ENCODE data around the gene PPM1M.
A peak's percentile ranks its signal among the peaks of the same experiment; 100 is the strongest.
"Not testable (repeated sequence)": the region's sequence is repeated elsewhere in the genome, so short reads cannot be mapped to it uniquely, and the experiment has no call there.

The PPM1M gene

DNA sequence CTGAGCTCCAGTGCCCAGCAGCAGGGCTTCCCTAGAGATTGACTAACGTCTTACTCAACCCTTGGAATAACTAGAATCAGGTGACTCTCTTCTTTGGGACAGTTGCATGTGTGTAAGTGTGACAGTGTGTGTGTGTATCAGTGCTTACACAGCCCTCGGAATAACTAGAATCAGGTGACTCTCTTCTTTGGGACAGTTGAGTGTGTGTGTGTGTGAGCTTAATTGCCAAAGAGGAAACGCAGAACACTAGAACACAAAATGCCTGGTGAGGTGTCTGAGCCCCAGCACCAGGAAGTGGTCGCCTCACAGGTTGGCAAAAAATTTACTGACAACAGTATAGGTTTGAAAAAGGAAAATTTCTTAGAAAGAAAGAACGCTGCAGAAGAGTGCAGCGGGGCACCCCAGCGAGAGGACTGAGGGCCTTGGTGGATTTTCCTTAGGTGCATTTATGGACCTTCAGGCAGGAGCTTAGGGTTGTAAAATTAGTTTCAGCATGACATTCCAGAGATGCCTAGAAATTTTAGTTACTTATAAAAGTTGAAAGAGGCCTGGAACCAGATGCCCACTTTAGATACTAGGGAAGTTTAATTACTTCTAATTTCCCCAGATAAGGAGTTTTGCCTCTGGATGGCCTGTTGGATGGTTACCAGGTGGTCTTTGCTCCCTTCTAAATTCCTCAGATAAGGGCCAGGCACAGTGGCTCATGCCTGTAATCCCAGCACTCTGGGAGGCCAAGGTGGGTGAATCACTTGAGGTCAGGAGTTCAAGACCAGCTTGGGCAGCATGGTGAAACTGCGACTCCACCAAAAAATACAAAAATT lies 36.6 kb downstream of the PPM1M start:
- H3K4me3 ChIP-seq = no peak overlapping the region
- no peaks in the 10 kb centered on the region for H3K27me3 ChIP-seq
- peaks cover 32% of the 10 kb centered on the region for H3K4me1 ChIP-seq
- H3K9me3 ChIP-seq = no peaks in the 10 kb centered on the region
- no peak for TF ChIP-seq Cebpa-rat (IDR thresholded peaks at IDR 0.05)
- H3K36me3 ChIP-seq = no peaks in the 10 kb centered on the region
- H3K4me2 ChIP-seq = no peak overlapping the region; the same call in 1 of the 2 replicates
- peaks cover 9% of the 10 kb centered on the region for H4K20me1 ChIP-seq
- no peak overlapping the region for H3K27ac ChIP-seq
- H3K9ac ChIP-seq = no peak overlapping the region; the same call in 1 of the 2 replicates

GRCh38 chr3:52283306-52283705 lies 37.7 kb downstream of the PPM1M start:
- Histone ChIP-seq H3K9me3 (no peaks in the 10 kb centered on the region), H4K20me1 (no peaks in the 10 kb centered on the region), H3K4me3 (no peak overlapping the region), H3K4me1 (peaks cover 35% of the 10 kb centered on the region), H3K27ac (no peak overlapping the region; the same call in 1 of the 2 replicates), H3K36me3 (no peaks in the 10 kb centered on the region), H3K9ac (no peak overlapping the region), H3K27me3 (no peaks in the 10 kb centered on the region), H3K4me2 (no peak overlapping the region)
- TF ChIP-seq Cebpa-rat (IDR thresholded peaks at IDR 0.05) = no peak

DNA sequence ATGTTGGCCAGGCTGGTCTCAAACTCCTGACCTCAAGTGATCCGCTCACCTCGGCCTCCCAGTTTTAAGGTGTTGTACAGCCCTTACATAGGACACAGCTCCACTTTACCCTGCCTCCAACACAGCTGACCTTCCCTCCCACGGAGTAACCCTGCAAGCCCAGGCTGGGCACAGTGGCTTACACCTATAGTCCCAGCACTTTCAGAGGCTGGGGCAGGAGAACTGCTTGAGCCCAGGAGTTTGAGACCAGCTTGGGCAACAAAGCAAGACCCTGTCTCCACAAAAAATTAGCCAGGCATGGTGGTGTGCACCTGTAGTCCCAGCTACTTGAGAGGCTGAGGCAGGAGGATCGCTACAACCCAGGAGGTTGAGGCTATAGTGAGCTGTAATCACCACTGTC lies 38.5 kb downstream of the PPM1M start:
- H4K20me1 ChIP-seq, H3K9me3 ChIP-seq, H3K27ac ChIP-seq, H3K9ac ChIP-seq, H3K4me2 ChIP-seq, H3K4me3 ChIP-seq, H3K27me3 ChIP-seq, H3K36me3 ChIP-seq: not testable (repeated sequence)
- peaks cover 39% of the 10 kb centered on the region for H3K4me1 ChIP-seq

DNA sequence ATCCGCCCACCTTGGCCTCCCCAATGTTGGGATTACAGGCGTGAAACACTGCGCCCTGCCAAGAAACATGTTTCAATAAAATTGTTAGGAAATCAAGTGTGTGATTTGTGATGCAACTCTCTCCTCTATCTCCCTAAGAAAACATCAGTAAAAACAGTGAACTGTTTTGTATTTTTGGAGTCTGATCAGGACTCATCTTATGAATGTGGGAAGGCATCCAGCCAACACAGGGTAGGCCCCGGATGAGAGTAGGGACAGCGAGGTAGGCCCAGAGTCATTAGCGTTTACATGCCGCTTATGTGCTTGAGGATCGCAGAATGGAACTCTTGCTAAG lies 41.2 kb downstream of the PPM1M start:
- no peak for TF ChIP-seq Cebpa-rat (IDR thresholded peaks at IDR 0.05)
- H3K27ac ChIP-seq = peak overlapping the region; percentile 99; the same call in 1 of the 2 replicates
- peaks cover 51% of the 10 kb centered on the region for H3K4me1 ChIP-seq
- peak overlapping the region; percentile 98 for H3K9ac ChIP-seq
- H3K4me3 ChIP-seq = peak overlapping the region; percentile 83
- peaks cover 9% of the 10 kb centered on the region for H3K36me3 ChIP-seq
- no peaks in the 10 kb centered on the region for H3K27me3 ChIP-seq
- peak overlapping the region; percentile 95 for H3K4me2 ChIP-seq
- no peaks in the 10 kb centered on the region for H3K9me3 ChIP-seq
- peaks cover 13% of the 10 kb centered on the region; the same call in 1 of the 2 replicates for H4K20me1 ChIP-seq

DNA sequence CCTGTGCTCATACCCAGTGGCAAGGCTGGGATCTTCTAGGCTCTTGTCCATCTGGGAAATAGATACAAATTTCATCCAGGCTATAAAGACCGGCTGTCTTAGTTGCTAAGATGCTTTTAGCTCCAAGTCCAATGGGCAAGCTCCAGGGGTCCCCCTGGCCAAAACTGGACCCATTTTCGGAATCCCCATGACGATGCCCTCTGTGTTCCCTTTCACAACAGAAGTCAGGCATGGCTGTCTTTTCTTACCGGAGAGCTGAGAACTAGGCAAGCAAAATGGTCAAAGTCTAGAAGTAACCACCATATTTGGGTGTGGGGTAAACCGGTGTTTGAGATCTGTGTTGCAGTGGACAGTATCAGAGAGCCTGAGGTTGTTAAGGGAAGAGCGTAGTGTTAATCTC lies 43.1 kb downstream of the PPM1M start:
- Histone ChIP-seq H3K4me3 (peak overlapping the region; percentile 83), H3K36me3 (peaks cover 29% of the 10 kb centered on the region), H3K4me1 (peaks cover 50% of the 10 kb centered on the region), H3K4me2 (peak overlapping the region; percentile 95), H3K9ac (peak overlapping the region; percentile 98), H3K9me3 (no peaks in the 10 kb centered on the region), H4K20me1 (peaks cover 13% of the 10 kb centered on the region; the same call in 1 of the 2 replicates), H3K27me3 (no peaks in the 10 kb centered on the region), H3K27ac (peak overlapping the region; percentile 99)
- no peak for TF ChIP-seq Cebpa-rat (IDR thresholded peaks at IDR 0.05)

GRCh38 chr3:52289338-52289746 lies 43.8 kb downstream of the PPM1M start:
- Histone ChIP-seq H3K27ac (no peak overlapping the region), H3K4me2 (peak overlapping the region; percentile 95), H3K27me3 (no peaks in the 10 kb centered on the region), H4K20me1 (peaks cover 13% of the 10 kb centered on the region; the same call in 1 of the 2 replicates), H3K9me3 (no peaks in the 10 kb centered on the region), H3K9ac (no peak overlapping the region), H3K4me1 (peaks cover 50% of the 10 kb centered on the region), H3K36me3 (peaks cover 34% of the 10 kb centered on the region), H3K4me3 (no peak overlapping the region)
- no peak for TF ChIP-seq Cebpa-rat (IDR thresholded peaks at IDR 0.05)

- Histone ChIP-seq H3K36me3 (peaks cover 34% of the 10 kb centered on the region), H3K9me3 (no peaks in the 10 kb centered on the region), H3K27ac (peak overlapping the region; percentile 27; the same call in 1 of the 2 replicates), H3K4me2 (peak overlapping the region; percentile 95), H3K4me3 (peak overlapping the region; percentile 15; the same call in 1 of the 2 replicates), H3K4me1 (peaks cover 50% of the 10 kb centered on the region), H3K27me3 (no peaks in the 10 kb centered on the region), H3K9ac (peak overlapping the region; percentile 16), H4K20me1 (peaks cover 13% of the 10 kb centered on the region; the same call in 1 of the 2 replicates)
- no peak for TF ChIP-seq Cebpa-rat (IDR thresholded peaks at IDR 0.05)
Measured at GRCh38 chr3:52289747-52290595, 44.4 kb downstream of the PPM1M start.

DNA sequence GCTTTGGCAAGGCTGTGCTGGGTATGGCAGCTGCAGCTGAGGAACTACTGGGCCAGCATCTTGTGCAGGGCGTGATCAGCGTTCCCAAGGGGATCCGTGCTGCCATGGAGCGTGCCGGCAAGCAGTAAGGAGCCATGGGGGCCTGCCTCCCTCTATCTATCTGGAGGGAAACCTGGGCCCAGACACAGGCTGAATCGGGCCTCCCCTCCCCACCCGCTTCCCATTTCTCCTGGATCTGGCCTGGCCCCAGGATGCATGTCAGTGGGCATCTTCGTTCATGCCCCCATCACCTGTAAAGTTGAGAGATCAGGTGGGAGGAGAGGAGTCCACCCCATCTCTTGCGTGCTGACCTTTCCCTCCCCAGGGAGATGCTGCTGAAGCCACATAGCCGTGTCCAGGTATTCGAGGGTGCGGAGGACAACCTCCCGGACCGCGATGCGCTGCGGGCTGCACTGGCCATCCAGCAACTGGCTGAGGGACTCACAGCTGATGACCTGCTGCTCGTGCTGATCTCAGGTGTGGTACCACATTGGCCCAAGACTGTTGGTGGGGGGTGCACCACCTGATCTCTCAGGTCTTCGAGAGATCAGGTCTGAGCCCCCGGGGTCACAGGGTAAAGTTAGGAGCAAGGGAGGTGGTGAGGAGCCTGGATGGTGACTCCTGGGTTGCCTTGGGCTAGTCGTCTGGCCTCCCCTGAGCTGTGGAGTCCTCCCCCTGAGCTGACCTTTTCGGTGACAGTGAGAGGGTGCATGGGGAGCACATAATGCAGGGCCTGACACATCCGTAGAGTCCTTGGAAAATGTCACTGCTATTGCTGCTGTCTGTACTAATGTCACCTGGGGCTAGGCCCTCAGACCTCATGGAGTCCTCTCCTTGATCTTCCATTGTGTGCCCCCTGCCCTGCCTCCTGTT lies 45.3 kb downstream of the PPM1M start:
- H4K20me1 ChIP-seq = peaks cover 13% of the 10 kb centered on the region; the same call in 1 of the 2 replicates
- H3K9me3 ChIP-seq = no peaks in the 10 kb centered on the region
- TF ChIP-seq Cebpa-rat (IDR thresholded peaks at IDR 0.05) = no peak
- 0 out of 2 replicates have a peak overlapping the region, but pooled peaks have one; percentile 27 for H3K27ac ChIP-seq
- peak overlapping the region; percentile 16; the same call in 1 of the 2 replicates for H3K9ac ChIP-seq
- H3K4me1 ChIP-seq = peaks cover 50% of the 10 kb centered on the region
- H3K36me3 ChIP-seq = peaks cover 34% of the 10 kb centered on the region
- H3K4me2 ChIP-seq = peak overlapping the region; percentile 95
- H3K4me3 ChIP-seq = peak overlapping the region; percentile 15; the same call in 1 of the 2 replicates
- no peaks in the 10 kb centered on the region for H3K27me3 ChIP-seq

Measured in BLaER1 (cell line).